Stomach (tissue), 4 donors: ENCODE data around the gene CASP7.

ENCODE experiments used
- CTCF ChIP-seq, 7 experiments: fragments of 450-650 bp in 4 of 7; fragments of 200-600 bp in 3 of 7; sonication (generic) in 3 of 7; IDR thresholded peaks; one replicate each; pipeline ENCODE4 v1.5.1; 2016 to 2019; ENCODE audit warnings: antibody characterized with exemption in 7 of 7, control low read depth in 2 of 7, mild to moderate bottlenecking in 1 of 7
- EP300 ChIP-seq: sonication (generic); formaldehyde crosslinking; IDR thresholded peaks from one replicate; pipeline ENCODE4 v1.6.1; 2017; ENCODE audit warnings: antibody characterized with exemption
- POLR2A ChIP-seq, 4 donors: fragments of 450-650 bp; IDR thresholded peaks; one replicate each; pipeline ENCODE4 v1.6.1; 2016; ENCODE audit warnings: antibody characterized with exemption in 4 of 4, control low read depth in 2 of 4, mild to moderate bottlenecking in 1 of 4, moderate library complexity in 1 of 4

GRCh38 chr10:113647812-113648211 is 31.9 kb upstream of the CASP7 start:
- TF ChIP-seq CTCF (IDR thresholded peaks at IDR 0.05) = no peak
- no peak for TF ChIP-seq POLR2A (IDR thresholded peaks at IDR 0.05)
- TF ChIP-seq EP300 = no peak
